Measurements from ENCODE around the gene PLXND1.

GRCh38 chr3:129524081-129524480, 82.4 kb downstream of the PLXND1 start:
- TF ChIP-seq CTCF (conservative IDR thresholded peaks at IDR 0.05; ENCODE audit: low read length) (no peak), EZH2phosphoT487 (IDR thresholded peaks at IDR 0.05; ENCODE audit: borderline replicate concordance) (no peak)
